Activated CD4-positive, alpha-beta T cell treated with anti-CD3 and anti-CD28 coated beads, Interleukin-2, amount 50 U/mL, for 48 hours (primary cell): ENCODE results near the gene ZFP69B.
"Not testable (repeated sequence)": the region's sequence is repeated elsewhere in the genome, so short reads cannot be mapped to it uniquely, and the experiment has no call there.

ENCODE experiments used
- DNase-seq, 2 experiments: peaks; one replicate each; pipeline ENCODE4 v3.0.0-alpha.2; 2020

ZFP69B gene

DNA sequence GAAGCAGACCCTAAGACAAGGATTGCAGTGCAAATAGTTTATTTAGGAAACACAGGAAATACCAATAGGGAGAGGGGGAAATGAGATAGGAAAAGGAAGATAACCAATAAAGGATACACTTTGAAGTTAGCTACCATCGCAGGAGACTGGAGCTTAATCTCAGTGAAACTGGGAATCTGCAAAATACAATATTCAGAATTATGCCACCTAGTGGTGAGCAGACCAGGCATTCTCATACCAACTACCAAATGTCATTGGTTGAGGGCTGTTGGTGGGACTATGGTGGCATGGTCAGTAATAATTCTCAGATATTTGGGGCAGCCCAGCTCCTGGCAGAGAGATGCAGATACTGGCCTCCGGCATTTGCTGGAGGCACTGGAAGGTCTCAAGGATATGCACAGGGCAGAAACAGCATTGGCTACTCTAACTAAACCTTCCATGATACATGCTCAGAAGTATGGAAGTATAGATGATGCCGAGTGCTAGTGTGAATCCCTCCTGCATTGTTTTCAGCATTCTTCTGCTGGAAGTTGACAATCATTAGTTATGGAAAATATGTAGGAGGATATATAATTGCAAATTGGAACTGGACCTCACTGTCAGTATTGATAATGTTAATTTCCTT is 11.8 kb upstream of the ZFP69B start:
- peak in 1 of 2 experiments; percentile 19 for DNase-seq

- DNase-seq: no peak
Observed at GRCh38 chr1:40439247-40439646, 11.0 kb upstream of the ZFP69B start.

GRCh38 chr1:40450495-40451237 is 390 bp downstream of the ZFP69B start:
- DNase-seq: peak; percentile 80 to 85

DNA sequence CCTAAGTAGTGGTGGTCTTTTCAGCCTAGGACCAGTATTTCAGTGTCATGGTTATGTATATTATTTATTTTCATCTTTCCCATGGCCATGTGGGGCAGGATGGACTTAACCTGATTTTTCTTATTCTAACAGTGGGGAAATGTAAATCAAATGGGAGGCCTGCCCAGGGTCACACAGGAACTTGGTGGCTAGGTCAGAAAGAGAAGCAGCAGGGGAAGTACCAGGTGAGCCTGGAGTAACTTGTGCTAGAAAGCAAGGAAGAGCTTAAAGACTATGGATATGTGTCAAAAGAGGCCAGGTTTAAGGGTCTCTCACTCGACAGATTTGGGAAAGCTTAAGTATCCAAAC is 936 bp downstream of the ZFP69B start:
- no peak for DNase-seq

DNA sequence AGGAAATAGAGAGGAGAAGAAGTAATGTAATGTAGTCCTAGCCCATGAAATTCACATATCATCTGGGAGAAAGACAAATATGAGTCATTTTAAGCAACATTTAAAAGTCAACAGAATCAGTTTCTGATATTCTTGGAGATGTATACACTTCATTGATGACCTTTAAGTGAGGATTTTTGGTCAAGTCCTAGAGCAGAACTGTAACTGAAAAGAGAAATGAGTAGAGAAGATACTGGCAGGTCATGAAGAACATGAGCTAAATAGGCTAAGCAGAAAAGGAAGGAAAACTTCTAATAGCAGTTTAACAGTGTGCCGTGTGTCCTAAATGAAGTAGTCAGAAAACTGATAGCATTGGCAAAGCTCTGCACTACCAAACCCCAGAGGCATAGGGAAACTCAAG is 4.6 kb downstream of the ZFP69B start:
- no peak for DNase-seq

DNA sequence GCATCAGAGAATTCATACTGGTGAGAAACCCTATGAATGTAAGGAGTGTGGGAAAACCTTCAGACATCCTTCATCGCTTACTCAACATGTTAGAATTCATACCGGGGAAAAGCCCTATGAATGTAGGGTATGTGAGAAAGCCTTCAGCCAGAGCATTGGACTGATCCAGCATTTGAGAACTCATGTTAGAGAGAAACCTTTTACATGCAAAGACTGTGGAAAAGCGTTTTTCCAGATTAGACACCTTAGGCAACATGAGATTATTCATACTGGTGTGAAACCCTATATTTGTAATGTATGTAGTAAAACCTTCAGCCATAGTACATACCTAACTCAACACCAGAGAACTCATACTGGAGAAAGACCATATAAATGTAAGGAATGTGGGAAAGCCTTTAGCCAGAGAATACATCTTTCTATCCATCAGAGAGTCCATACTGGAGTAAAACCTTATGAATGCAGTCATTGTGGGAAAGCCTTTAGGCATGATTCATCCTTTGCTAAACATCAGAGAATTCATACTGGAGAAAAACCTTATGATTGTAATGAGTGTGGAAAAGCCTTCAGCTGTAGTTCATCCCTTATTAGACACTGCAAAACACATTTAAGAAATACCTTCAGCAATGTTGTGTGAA is 12.8 kb downstream of the ZFP69B start:
- DNase-seq: no peak

- DNase-seq: no peak
Observed at GRCh38 chr1:40469327-40469726, 19.1 kb downstream of the ZFP69B start.

DNA sequence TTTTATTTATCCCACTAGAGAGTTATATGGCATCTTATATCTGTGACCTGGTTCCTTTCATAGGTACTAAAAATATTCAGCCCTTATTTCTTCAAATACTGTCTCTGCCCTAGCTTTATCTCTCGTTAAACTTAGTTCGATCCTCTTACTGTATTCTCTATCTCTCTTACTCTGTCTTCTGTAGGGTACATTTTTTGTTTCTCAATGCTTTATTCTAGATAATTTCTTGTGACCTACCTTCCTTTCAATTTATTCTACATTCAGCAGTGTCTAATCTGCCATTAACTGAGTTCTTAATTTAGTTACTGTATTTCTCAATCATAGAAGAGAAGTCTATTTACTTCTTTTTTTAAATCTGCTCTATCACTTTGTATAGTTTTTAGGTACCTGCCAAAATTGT is 25.0 kb downstream of the ZFP69B start:
- no peak for DNase-seq

GRCh38 chr1:40476924-40477677 is 26.8 kb downstream of the ZFP69B start, which contains the start of gene ZFP69:
ZFP69 (plus strand) TSS chr1:40477290; CDS start chr1:40479362, 2,072 bp downstream.
- peak; percentile 66 to 72 for DNase-seq

- DNase-seq: peak; percentile 24 to 31
Observed at GRCh38 chr1:40477678-40478053, 27.4 kb downstream of the ZFP69B start.

GRCh38 chr1:40478276-40478675 is 28.0 kb downstream of the ZFP69B start:
- no peak for DNase-seq

DNA sequence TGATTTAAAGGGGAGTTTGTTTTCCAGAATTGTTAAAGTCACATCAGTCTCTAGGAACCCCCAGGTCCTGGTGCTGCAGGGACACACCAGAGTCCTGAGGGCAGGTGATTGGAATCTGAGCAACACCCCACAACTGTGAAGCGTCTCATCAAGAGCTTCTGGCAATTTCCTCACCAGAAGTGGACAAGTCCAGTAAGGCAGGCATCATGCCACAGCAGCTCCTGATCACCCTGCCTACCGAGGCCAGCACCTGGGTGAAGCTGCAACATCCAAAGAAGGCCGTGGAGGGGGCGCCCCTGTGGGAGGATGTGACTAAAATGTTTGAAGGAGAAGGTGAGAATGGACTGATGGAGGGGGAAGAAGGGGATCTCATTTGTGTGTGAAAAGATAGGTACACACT is 28.9 kb downstream of the ZFP69B start:
- DNase-seq: no peak

DNA sequence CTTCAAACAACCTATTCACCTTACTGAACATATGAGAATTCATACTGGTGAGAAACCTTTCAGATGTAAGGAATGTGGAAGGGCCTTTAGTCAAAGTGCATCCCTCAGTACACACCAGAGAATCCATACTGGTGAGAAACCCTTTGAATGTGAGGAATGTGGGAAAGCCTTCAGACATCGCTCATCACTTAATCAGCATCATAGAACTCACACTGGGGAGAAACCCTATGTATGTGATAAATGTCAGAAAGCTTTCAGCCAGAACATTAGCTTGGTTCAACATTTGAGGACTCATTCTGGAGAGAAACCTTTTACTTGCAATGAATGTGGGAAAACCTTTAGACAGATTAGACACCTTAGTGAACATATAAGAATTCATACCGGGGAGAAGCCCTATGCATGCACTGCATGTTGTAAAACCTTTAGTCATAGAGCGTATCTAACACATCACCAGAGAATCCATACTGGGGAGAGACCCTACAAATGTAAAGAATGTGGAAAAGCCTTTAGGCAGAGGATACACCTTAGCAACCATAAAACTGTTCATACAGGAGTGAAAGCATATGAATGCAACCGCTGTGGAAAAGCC is 45.1 kb downstream of the ZFP69B start:
- DNase-seq: no peak

DNA sequence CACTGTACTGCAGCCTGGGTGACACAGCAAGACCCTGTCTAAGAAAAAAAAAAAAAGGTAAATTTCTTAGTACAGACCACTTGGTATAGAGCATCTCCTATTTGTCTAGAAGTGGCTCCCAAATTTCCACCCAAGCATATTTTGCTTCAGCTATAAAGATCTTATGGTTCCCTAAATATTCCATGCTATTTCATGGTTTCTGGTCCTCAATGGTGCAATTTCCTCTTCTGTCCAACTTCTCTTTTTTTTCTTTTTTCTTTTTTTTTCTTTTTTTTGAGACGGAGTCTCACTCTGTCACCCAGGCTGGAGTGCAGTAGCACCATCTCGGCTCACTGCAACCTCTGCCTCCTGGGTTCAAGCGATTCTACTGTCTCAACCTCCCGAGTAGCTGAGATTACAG is 52.4 kb downstream of the ZFP69B start:
- not testable (repeated sequence) for DNase-seq

GRCh38 chr1:40507973-40508372 is 57.7 kb downstream of the ZFP69B start:
- no peak for DNase-seq

- peak; percentile 87 to 90 for DNase-seq
Observed at GRCh38 chr1:40508375-40509341, 58.4 kb downstream of the ZFP69B start, which contains the start of gene EXO5. EXO5 (plus strand) TSS chr1:40508767; CDS start chr1:40514545, 5,778 bp downstream.
